Caco-2 (cell line): ENCODE results near the gene CARD6. TPM values are rescaled to one million over a fixed set of nuclear protein-coding genes. Genes with fewer than 3 reads are reported as not detected.
A peak's percentile ranks its signal among the peaks of the same experiment; 100 is the strongest.
"Not testable (repeated sequence)": the region's sequence is repeated elsewhere in the genome, so short reads cannot be mapped to it uniquely, and the experiment has no call there.

Source experiments
- BruUV-seq: library from RNA; stranded (reverse); fragments of 400-500 nt; replicated peaks from 2 replicates; lab custom pipeline; 2021; lab: Mats Ljungman, UMichigan
- CTCF ChIA-PET: fragments of 300-600 bp; sonication (Branson Sonifier 250); formaldehyde crosslinking; loops from one replicate; lab custom pipeline; 2022; ENCODE audit warnings: antibody characterized with exemption; lab: Charles Lee
- POLR2A ChIA-PET: fragments of 300-600 bp; sonication (Branson Sonifier 250); formaldehyde crosslinking; loops from one replicate; lab custom pipeline; 2022; ENCODE audit warnings: antibody characterized with exemption; lab: Charles Lee
- DNase-seq, 2 experiments: peaks; one replicate each; pipeline versions ENCODE4 v3.0.0 to v3.0.0-alpha.2; 2020 to 2022
- H3K27me3 ChIP-seq: replicated peaks from 2 replicates; pipeline ENCODE4 v1.6.0; 2011; ENCODE audit warnings: low read length; ENCODE audit not compliant: control insufficient read depth, insufficient read depth
- H3K36me3 ChIP-seq: 2 replicates; pipeline ENCODE4 v1.5.1; 2011; ENCODE audit warnings: low read length; ENCODE audit not compliant: control insufficient read depth, insufficient read depth
- H3K4me1 ChIP-seq: fragments of 250-450 bp; sonication (Bioruptor Pico); 2 replicates; pipeline ENCODE4 v1.5.1; 2020; ENCODE audit warnings: mild to moderate bottlenecking
- H3K4me3 ChIP-seq: 2 replicates; pipeline ENCODE4 v1.5.1; 2011; ENCODE audit warnings: low read depth, mild to moderate bottlenecking, control low read depth, low read length
- H3K9me3 ChIP-seq: fragments of 250-450 bp; sonication (Bioruptor Pico); 2 replicates; pipeline ENCODE4 v1.5.1; 2020; ENCODE audit warnings: mild to moderate bottlenecking, moderate library complexity
- H3K27ac Mint-ChIP-seq: one replicate; pipeline ENCODE4 v1.8.0; 2022; ENCODE audit warnings: mixed read lengths; ENCODE audit not compliant: unreplicated experiment
- H3K27me3 Mint-ChIP-seq: one replicate; pipeline ENCODE4 v1.8.0; 2022; ENCODE audit warnings: mixed read lengths; ENCODE audit not compliant: insufficient read depth, unreplicated experiment
- H3K36me3 Mint-ChIP-seq: one replicate; pipeline ENCODE4 v1.8.0; 2022; ENCODE audit warnings: mild to moderate bottlenecking, mixed read lengths; ENCODE audit not compliant: insufficient read depth, unreplicated experiment
- H3K4me1 Mint-ChIP-seq: one replicate; pipeline ENCODE4 v1.8.0; 2022; ENCODE audit warnings: low read depth, mixed read lengths; ENCODE audit not compliant: unreplicated experiment
- H3K4me3 Mint-ChIP-seq: one replicate; pipeline ENCODE4 v1.8.0; 2022; ENCODE audit warnings: mild to moderate bottlenecking, moderate library complexity, mixed read lengths; ENCODE audit not compliant: unreplicated experiment
- H3K9me3 Mint-ChIP-seq: one replicate; pipeline ENCODE4 v1.8.0; 2022; ENCODE audit warnings: mixed read lengths; ENCODE audit not compliant: unreplicated experiment
- intact Hi-C: fragments of 100-400 bp; cut with micrococcal nuclease; formaldehyde crosslinking; loops from one replicate; pipeline ENCODE4 v1.10.0; 2022; ENCODE audit not compliant: unreplicated experiment
- total RNA-seq: library from RNA; stranded (reverse); gene quantifications from 2 replicates; pipeline ENCODE4 v1.2.3, GENCODE V29; 2022
- TF ChIP-seq, protein P1 (sequence below), 2 experiments: fragments of 200-600 bp in 1 of 2; IDR thresholded peaks; 1 replicate in 1 of 2; 2 replicates in 1 of 2; pipeline versions ENCODE4 v1.5.1 to v1.8.0; 2011 to 2022; ENCODE audit warnings: antibody characterized with exemption in 1 of 2, control low read depth in 1 of 2, inconsistent platforms in 1 of 2, low read depth in 1 of 2, low read length in 1 of 2, mild to moderate bottlenecking in 1 of 2, moderate library complexity in 1 of 2; ENCODE audit not compliant: insufficient read depth in 1 of 2, severe bottlenecking in 1 of 2, unreplicated experiment in 1 of 2

CARD6 gene
- total RNA-seq, 1 experiment from 2014 or later, result 0.14 TPM

DNA sequence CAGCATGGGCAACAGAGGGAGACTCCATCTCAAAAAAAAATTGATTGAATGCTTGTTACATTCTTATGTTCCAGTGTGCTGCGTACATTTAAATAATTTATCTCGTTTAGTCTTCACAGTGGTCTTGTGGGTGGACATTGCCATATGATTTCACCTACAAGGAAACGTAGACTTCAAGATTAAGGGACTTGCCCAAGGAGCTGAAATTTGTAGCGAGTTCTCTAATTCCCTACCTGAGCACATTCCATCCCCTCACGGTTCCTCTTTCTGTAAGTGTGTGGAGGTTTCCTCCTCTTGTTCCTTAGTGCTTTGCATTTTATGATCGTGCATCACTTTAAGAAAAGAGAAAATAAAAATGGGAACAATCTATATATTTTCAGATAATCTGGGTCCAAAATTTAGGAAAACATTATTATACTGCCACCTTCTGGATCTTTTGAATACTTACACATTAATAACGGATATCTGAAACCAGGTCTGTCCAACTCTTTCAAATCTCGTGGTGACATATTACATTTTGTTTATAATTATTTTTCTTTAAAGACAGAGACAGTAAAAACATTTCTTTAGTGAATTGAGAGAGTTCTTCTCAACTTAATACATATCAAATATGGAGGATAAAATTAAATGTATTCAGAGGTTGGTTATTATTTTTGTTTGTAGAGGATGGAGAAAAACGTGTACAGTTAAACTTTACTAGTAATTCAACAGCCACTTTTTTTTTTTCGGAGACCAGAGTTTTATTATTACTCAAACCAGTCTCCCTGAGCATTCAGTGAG, 38.2 kb downstream of the CARD6 start:
- Mint-ChIP-seq H3K4me1 (no peaks in the 10 kb centered on the region), H3K9me3 (peaks cover 26% of the 10 kb centered on the region), H3K4me3 (no peak overlapping the region), H3K27me3 (no peaks in the 10 kb centered on the region), H3K27ac (no peak overlapping the region), H3K36me3 (peaks cover 6% of the 10 kb centered on the region)
- ChIA-PET CTCF (no interaction called here), POLR2A (no interaction called here)
- no peaks in the 10 kb centered on the region for H3K4me1 ChIP-seq
- no peaks in the 10 kb centered on the region for H3K36me3 ChIP-seq
- no TSS peak for BruUV-seq
- H3K9me3 ChIP-seq, result peaks cover 14% of the 10 kb centered on the region
- TF ChIP-seq, protein P1, sequence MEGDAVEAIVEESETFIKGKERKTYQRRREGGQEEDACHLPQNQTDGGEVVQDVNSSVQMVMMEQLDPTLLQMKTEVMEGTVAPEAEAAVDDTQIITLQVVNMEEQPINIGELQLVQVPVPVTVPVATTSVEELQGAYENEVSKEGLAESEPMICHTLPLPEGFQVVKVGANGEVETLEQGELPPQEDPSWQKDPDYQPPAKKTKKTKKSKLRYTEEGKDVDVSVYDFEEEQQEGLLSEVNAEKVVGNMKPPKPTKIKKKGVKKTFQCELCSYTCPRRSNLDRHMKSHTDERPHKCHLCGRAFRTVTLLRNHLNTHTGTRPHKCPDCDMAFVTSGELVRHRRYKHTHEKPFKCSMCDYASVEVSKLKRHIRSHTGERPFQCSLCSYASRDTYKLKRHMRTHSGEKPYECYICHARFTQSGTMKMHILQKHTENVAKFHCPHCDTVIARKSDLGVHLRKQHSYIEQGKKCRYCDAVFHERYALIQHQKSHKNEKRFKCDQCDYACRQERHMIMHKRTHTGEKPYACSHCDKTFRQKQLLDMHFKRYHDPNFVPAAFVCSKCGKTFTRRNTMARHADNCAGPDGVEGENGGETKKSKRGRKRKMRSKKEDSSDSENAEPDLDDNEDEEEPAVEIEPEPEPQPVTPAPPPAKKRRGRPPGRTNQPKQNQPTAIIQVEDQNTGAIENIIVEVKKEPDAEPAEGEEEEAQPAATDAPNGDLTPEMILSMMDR (IDR thresholded peaks at IDR 0.05; ENCODE audit: insufficient read depth in 1 of 2, low read depth in 1 of 2, low read length in 1 of 2, severe bottlenecking in 1 of 2, unreplicated experiment in 1 of 2), result no peak
- no peak for DNase-seq
- intact Hi-C loops, result loop anchor here (1.0 to 10.0 kb wide), 5 partner anchors 44 to 1165 kb away; partner anchors contain the start of genes PRKAA1, RPL37 and TTC33
- no peak overlapping the region for H3K4me3 ChIP-seq
- H3K27me3 ChIP-seq, result no peaks in the 10 kb centered on the region

DNA sequence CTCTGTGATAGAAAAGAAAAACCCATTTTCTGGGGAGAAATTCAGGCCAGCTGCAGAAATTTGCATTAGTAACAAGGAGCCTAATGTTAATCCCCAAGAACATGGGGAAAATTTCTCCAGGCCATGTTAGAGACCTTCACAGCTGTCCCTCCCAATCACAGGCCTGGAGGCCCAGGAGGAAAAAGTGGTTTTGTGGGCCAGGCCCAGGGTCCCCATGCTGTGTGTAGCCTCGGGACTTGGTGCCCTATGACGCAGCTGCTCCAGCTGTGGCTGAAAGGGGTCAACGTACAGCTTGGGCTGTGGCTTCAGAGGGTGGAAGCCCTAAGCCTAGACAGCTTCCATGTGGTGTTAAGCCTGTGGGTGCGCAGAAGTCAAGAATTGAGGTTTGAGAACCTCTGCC, 41.1 kb downstream of the CARD6 start:
- H3K36me3 Mint-ChIP-seq, result peaks cover 6% of the 10 kb centered on the region
- H3K27ac Mint-ChIP-seq, result no peak overlapping the region
- no peak overlapping the region for H3K4me3 Mint-ChIP-seq
- intact Hi-C loops, result no loop called here
- peaks cover 18% of the 10 kb centered on the region for H3K9me3 Mint-ChIP-seq
- DNase-seq, result no peak
- Histone ChIP-seq H3K27me3 (no peaks in the 10 kb centered on the region), H3K4me3 (no peak overlapping the region), H3K4me1 (no peaks in the 10 kb centered on the region), H3K36me3 (no peaks in the 10 kb centered on the region), H3K9me3 (peaks cover 10% of the 10 kb centered on the region)
- CTCF ChIA-PET, result no interaction called here
- POLR2A ChIA-PET, result no interaction called here
- no peaks in the 10 kb centered on the region for H3K27me3 Mint-ChIP-seq
- TF ChIP-seq, protein P1 (IDR thresholded peaks at IDR 0.05; ENCODE audit: insufficient read depth in 1 of 2, low read depth in 1 of 2, low read length in 1 of 2, severe bottlenecking in 1 of 2, unreplicated experiment in 1 of 2), result no peak
- BruUV-seq, result no TSS peak
- H3K4me1 Mint-ChIP-seq, result no peaks in the 10 kb centered on the region

DNA sequence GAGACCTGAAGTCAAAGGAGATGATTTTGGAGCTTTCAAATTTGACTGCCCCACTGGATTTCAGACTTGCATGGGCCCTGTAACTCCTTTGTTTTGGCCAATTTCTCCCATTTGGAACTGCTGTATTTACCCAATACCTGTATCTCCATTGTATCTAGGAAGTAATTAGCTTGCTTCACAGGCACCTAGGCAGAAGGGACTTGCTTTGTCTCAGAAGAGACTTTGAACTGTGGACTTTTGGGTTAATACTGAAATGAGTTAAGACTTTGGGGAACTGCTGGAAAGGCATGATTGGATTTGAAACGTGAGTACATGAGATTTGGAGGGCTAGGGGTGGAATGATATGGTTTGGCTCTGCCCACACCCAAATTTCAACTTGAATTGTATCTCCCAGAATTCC, 41.9 kb downstream of the CARD6 start:
- H3K27me3 ChIP-seq, intact Hi-C loops, CTCF ChIA-PET, H3K27me3 Mint-ChIP-seq, DNase-seq, H3K4me3 Mint-ChIP-seq, H3K27ac Mint-ChIP-seq, BruUV-seq, H3K4me3 ChIP-seq, H3K36me3 ChIP-seq, H3K9me3 ChIP-seq, H3K36me3 Mint-ChIP-seq, POLR2A ChIA-PET, H3K4me1 Mint-ChIP-seq, H3K9me3 Mint-ChIP-seq, H3K4me1 ChIP-seq: not testable (repeated sequence)

DNA sequence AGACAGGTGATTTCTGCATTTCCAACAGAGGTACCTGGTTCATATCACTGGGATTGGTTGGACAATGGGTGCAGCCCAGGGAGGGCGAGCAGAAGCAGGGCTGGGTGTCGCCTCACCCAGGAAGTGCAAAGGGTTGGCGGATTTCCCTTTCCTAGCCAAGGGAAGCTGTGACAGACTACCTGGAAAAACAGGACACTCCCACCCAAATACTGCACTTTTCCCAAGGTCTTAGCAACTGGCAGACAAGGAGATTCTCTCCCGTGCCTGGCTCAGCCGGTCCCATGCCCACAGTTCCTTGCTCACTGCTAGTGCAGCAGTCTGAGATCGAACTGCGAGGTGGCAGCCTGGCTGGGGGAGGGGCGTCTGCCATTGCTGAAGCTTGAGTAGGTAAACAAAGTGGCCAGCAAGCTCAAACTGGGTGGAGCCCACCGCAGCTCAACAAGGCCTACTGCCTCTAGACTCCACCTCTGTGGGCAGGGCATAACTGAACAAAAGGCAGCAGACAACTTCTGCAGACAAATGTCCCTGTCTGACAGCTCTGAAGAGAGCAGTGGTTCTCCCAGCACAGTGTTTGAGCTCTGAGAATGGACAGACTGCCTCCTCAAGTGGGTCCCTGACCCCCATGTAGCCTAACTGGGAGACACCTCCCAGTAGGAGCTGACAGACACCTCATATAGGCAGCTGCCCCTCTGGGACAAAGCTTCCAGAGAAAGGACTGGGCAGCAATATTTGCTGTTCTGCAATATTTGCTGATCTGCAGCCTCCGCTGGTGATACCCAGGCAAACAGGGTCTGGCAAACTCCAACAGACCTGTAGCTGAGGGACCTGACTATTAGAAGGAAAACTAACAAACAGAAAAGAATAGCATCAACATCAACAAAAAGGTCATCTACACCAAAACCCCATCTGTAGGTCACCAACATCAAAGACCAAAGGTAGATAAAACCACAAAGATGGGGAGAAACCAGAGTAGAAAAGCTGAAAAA, 54.6 kb downstream of the CARD6 start:
- CTCF ChIA-PET, result interaction anchor here (0.7 kb wide), 1 partner anchor 199 kb away, joined by 5 read pairs; no protein-coding TSS in a partner anchor
- BruUV-seq, H3K9me3 ChIP-seq, POLR2A ChIA-PET, H3K4me3 ChIP-seq, H3K27me3 Mint-ChIP-seq, H3K36me3 ChIP-seq, H3K27me3 ChIP-seq, H3K27ac Mint-ChIP-seq, H3K4me1 Mint-ChIP-seq, H3K36me3 Mint-ChIP-seq, H3K9me3 Mint-ChIP-seq, intact Hi-C loops, H3K4me1 ChIP-seq: not testable (repeated sequence)
- DNase-seq, result peak; percentile 16 to 50
- peak overlapping the region; percentile 60 for H3K4me3 Mint-ChIP-seq
